ENCODE results near the gene EEF2KMT. TPM values are rescaled to one million over a fixed set of nuclear protein-coding genes. Genes with fewer than 3 reads are reported as not detected.

EEF2KMT gene
- total and polyA plus RNA-seq, 2 of the 13 experiments (the other 11 are each of a cell fraction or from before 2014, with no cell fraction given): 10.7 to 26.9 TPM

GRCh38 chr16:5097470-5098220 is at the start of gene EEF2KMT (continued):
- peak; percentile 92; the same call in 1 of the 2 replicates for TF ChIP-seq ZNF333 (CRISPR knock-in tag; IDR thresholded peaks at IDR 0.05; ENCODE audit: borderline replicate concordance)
- 0 out of 2 replicates have a peak, but pooled peaks have one; percentile 20 for TF ChIP-seq ZNF12 (CRISPR knock-in tag; IDR thresholded peaks at IDR 0.05)
- TF ChIP-seq KMT2A (CRISPR knock-in tag; IDR thresholded peaks at IDR 0.05): 0 out of 2 replicates have a peak, but pooled peaks have one; percentile 33
- TF ChIP-seq, protein P1, sequence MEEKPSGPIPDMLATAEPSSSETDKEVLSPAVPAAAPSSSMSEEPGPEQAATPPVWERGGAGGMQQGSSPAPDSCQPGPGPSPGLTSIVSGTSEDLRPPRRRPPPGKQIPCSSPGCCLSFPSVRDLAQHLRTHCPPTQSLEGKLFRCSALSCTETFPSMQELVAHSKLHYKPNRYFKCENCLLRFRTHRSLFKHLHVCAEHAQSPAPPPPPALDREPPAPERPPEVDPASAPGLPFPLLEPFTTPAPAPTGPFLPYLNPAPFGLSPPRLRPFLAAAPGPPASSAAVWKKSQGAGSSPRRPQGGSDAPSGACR (CRISPR knock-in tag; IDR thresholded peaks at IDR 0.05): 0 out of 2 replicates have a peak, but pooled peaks have one; percentile 11
- TF ChIP-seq PBX3 (CRISPR knock-in tag; IDR thresholded peaks at IDR 0.05; ENCODE audit: borderline replicate concordance): peak; percentile 72; the same call in 1 of the 2 replicates
- TF ChIP-seq, protein P2, sequence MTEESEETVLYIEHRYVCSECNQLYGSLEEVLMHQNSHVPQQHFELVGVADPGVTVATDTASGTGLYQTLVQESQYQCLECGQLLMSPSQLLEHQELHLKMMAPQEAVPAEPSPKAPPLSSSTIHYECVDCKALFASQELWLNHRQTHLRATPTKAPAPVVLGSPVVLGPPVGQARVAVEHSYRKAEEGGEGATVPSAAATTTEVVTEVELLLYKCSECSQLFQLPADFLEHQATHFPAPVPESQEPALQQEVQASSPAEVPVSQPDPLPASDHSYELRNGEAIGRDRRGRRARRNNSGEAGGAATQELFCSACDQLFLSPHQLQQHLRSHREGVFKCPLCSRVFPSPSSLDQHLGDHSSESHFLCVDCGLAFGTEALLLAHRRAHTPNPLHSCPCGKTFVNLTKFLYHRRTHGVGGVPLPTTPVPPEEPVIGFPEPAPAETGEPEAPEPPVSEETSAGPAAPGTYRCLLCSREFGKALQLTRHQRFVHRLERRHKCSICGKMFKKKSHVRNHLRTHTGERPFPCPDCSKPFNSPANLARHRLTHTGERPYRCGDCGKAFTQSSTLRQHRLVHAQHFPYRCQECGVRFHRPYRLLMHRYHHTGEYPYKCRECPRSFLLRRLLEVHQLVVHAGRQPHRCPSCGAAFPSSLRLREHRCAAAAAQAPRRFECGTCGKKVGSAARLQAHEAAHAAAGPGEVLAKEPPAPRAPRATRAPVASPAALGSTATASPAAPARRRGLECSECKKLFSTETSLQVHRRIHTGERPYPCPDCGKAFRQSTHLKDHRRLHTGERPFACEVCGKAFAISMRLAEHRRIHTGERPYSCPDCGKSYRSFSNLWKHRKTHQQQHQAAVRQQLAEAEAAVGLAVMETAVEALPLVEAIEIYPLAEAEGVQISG (CRISPR knock-in tag; IDR thresholded peaks at IDR 0.05): peak; percentile 62; the same call in 1 of the 2 replicates
- TF ChIP-seq MED1 (CRISPR knock-in tag; IDR thresholded peaks at IDR 0.05): peak; percentile 53
- TF ChIP-seq ZNF883 (CRISPR knock-in tag; IDR thresholded peaks at IDR 0.05; ENCODE audit: not compliant biosample characterization): peak; percentile 85
- peak; percentile 81 for TF ChIP-seq RBFOX2 (IDR thresholded peaks at IDR 0.05; ENCODE audit: low read depth, low read length)
- TF ChIP-seq ZNF891 (CRISPR knock-in tag; IDR thresholded peaks at IDR 0.05): peak; percentile 38
- TF ChIP-seq POLR2G (IDR thresholded peaks at IDR 0.05; ENCODE audit: low read depth, low read length): peak; percentile 69
- TF ChIP-seq ZNF644 (CRISPR knock-in tag; IDR thresholded peaks at IDR 0.05; ENCODE audit: low read depth): peak; percentile 30; the same call in 1 of the 2 replicates
- 0 out of 2 replicates have a peak, but pooled peaks have one; percentile 82 for TF ChIP-seq ZNF260 (CRISPR knock-in tag; IDR thresholded peaks at IDR 0.05; ENCODE audit: borderline replicate concordance, low read depth)
- TF ChIP-seq ZNF770 (CRISPR knock-in tag; IDR thresholded peaks at IDR 0.05): peak; percentile 69; the same call in 1 of the 2 replicates
- TF ChIP-seq ZNF777 (CRISPR knock-in tag; IDR thresholded peaks at IDR 0.05): peak; percentile 74
- TF ChIP-seq MYPOP (CRISPR knock-in tag; IDR thresholded peaks at IDR 0.05): peak; percentile 14; the same call in 1 of the 2 replicates
- TF ChIP-seq ZNF800 (CRISPR knock-in tag; IDR thresholded peaks at IDR 0.05): peak; percentile 82; the same call in 1 of the 2 replicates
